HG03469 (cell line): Measurements from ENCODE around the gene C16orf54.
"Not testable (repeated sequence)": the region's sequence is repeated elsewhere in the genome, so short reads cannot be mapped to it uniquely, and the experiment has no call there.

ENCODE experiments used
- ATAC-seq: cut with Tn5 transposase; IDR thresholded peaks from one replicate; pipeline ENCODE4 v1.9.1; 2021; ENCODE audit warnings: mild to moderate bottlenecking, moderate library complexity, moderate number of reproducible peaks; ENCODE audit not compliant: unreplicated experiment

The C16orf54 gene

DNA sequence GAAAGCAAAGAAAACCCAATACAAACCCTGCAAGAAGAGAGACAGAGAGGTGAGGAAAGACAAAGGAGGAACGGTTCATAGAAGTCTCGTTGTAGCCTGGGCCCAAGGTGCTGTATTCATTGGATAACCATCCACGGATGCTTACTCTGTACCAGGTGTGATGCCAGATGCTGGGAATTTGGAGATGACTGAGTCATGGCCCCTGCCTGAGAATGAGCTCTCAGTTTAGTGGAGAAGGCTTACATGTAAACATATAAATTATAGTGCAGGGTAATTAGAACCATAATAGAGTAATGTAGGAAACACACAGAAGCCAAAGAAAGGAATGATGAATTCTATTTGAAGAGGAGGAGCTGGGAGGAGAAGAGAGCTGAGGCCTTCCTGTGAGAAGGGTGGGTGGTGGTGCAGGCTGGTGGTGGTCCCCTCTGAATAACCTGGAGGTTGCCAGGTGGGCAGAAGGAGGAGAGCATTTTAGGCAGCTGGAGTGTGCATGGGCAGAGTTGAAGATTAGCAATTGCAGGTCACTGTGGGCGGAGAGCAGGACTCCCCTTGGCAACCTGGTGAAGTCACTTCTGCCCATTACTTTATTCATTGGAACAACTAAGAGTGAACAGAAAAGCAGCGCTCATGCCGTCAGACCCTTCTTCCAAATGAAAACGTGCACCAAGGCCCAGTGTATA, 24.6 kb upstream of the C16orf54 start:
- ATAC-seq, result no peak

DNA sequence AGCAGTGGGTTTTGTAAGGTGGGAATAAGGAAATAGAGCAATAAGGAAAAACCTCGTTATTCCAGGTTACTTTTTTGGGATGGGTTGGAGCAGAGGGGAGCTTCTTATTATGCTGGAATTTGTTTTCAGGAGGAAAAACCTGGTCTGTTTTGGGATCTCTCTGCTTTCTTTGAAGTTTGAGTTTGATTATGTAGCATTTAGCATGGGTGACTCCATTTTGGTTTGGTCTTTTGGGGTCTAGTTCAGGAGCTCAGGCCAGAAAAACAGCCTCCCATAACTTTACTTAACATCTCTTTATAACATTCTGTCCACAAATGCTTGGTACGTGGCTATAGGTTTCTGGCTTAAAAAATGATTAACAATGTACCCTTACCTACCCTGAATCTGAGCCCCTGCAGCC, 23.7 kb upstream of the C16orf54 start:
- no peak for ATAC-seq

DNA sequence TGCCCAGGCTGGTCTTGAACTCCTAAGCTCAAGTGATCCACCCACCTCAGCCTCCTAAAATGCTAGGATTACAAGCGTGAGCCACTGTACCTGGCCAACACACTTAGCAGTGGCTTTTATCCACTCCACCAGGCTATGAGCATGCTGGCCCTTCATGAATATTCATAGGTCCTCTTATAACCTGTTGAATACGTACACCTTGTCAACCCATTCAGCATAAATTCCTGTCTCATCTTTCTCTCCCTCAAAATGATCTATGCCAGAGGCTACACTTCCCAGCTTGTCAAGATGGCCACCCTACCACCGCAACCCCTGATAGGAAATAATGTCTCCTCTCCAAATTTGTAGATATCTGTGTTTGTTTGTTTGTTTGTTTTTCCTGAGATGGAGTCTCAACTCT, 21.3 kb upstream of the C16orf54 start:
- no peak for ATAC-seq

DNA sequence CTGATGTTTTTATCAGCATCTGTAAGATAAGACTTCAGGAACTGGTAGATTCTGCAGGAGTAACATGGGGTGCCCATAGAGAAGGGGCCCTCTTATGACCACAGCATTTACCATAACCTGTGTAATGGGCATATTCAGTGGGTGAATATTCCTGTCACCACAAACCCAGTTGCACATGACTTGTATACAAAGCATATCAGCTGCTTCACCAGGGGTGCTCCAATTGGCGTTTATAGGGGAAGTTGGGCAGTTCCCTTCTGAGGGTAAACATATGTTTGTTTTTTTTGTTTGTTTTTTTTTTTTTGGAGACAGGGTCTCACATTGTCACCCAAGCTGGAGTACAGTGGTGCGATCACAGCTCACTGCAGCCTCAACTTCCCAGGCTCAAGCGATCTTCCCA, 20.8 kb upstream of the C16orf54 start:
- ATAC-seq, result no peak

DNA sequence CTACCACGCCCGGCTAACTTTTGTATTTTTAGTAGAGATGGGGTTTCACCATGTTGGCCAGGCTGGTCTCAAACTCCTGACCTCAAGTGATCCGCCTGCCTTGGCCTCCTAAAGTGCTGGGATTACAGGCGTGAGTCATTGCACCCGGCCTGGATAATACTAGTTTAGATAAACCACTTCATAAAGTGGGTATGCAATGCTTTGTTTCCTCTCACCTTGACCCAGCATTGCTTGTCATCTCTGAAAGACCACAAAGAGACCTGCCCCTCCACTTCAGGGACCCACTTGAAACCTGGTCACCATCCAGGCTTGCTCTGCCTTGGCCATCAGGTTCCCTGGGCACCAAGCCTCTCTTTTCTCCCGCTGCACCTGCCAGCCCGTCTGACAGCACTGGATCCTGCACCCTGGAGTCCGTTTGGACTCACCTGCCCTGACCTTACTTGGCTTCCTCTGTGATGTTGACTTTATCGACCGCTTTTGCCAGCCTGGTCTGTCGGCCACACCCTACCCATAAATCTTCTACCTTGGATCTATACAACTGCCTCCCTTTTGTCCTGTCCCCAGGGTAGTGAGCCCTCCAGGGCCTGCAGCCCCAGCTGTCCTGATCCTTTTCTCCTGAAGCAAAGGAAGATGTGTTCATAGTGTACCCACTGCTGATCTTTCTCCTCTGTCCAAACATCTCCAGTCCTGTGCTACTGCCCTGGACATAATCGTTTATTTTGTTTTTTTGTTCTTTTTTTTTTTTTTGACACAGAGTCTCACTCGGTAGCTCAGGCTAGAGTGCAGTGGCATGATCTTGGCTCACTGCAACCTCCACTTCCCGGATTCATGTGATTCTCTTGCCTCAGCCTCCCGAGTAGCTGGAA, 19.6 kb upstream of the C16orf54 start:
- no peak for ATAC-seq

DNA sequence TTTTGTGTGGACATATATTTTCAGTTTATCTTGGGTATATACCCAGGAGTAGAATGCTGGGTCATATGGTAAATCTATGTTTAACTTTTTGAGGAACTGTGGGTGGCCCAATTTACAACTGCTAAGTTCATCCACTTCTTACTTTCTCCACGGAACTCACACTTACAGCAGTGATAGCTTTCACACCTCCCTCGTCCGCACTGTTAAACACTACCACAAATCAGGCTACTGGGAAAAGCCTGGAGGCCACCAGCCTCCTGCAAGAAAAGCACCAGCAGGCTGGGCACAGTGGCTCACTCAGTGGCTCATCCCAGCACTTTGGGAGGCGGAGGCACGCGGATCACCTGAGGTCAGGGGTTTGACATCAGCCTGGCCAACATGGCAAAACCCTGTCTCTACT, 17.5 kb upstream of the C16orf54 start:
- no peak for ATAC-seq

DNA sequence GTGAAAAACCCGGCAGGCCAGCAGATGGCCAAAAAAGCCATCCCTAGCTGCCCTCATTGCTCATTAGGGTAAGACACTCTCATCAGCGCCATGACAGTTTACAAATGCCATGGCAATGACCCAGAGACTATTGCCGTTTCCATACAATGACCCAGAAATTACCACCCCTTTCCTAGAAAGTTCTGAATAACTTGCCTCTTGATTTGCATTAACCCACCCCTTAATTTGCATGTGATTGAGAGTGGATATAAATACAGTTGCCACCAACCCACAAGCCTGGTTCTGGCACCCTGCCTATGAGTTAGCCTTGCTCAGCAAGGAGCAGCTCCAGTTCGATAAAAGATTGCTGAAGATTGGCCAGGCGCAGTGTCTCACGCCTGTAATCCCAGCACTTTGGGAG, 16.1 kb upstream of the C16orf54 start:
- ATAC-seq, result no peak

DNA sequence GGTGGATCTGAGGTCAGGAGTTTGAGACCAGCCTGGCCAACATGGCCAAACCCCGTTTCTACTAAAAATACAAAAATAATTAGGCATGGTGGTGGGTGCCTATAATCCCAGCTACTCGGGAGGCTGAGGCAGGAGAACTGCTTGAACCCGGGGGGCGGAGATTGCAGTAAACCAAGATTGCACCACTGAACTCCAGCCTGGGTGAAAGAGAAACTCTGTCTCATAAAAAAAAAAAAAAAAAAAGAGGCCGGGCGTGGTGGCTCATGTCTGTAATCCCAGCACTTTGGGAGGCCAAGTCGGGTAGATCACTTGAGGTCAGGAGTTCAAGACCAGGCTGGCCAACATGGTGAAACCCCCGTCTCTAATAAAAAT, 15.5 kb upstream of the C16orf54 start:
- not testable (repeated sequence) for ATAC-seq

DNA sequence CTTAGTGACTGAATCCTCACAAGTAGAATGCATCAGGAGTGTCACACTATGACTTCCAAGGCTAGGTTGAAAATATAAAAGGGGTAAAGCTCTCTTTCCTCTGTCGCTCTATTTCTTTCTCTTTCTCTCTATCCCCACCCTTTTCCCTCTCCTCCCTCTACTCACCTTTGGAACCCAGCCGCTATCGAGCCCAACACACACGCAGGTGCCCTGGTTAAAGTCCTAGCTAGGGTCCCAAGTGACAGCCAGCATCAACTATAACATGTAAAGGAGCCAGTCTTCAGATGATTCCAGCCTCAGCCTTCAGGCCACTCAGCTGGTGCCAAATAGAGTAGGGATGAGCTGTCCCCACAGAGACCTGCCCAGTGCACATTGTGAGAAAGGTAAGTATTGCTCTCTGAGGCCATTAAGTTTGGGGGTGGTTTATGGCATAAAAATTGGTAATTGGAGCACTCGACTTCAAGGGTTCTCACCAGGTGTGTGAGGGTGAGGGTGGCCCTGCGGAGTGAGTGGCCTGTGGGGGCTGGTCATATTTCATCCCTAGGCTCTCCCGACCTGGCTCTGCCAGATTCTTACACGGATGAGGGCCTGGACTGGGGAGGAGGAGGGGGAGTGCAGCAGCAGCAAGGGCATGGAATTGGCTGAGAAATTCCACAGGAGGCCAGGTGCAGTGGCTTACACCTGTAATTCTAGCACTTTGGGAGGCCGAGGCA, 14.9 kb upstream of the C16orf54 start:
- no peak for ATAC-seq

DNA sequence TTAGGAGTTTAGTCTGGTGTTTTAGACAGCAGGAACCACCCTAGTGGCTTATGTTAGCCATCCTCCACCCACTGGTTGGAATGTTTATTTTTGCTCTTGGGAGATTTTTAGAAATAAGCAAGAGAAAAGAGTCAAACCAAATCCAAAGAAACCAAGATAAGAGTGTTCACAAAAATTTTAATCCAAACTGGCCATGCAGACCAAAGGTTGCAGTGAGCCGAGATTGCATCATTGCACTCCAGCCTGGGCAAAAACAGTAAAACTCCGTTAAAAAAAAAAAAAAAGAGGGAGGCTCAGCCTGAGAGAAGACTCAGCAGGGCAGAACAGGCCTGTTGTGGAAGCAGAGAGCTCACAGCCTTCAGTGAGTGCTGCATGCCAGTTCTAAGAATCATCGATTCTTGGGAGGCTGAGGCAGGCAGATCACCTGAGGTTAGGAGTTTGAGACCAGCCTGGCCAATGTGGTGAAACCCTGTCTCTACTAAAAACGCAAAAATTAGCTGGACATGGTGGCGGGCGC, 12.2 kb upstream of the C16orf54 start:
- ATAC-seq, result no peak

DNA sequence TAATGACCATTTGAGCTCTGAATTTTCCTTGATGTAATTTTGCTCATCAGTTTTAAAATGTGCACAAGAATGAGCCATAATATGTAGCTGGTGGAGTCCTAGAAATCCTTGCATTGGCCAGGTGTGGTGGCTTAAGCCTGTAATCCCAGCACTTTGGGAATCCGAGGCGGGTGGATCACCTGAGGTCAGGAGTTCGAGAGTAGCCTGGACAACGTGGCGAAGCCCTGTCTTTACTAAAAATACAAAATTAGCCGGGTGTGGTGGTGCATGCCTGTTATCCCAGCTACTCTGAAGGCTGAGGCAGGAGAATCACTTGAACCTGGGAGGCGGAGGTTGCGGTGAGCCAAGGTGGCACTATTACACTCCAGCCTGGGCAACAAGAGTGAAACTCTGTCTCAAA, 11.3 kb upstream of the C16orf54 start:
- not testable (repeated sequence) for ATAC-seq

DNA sequence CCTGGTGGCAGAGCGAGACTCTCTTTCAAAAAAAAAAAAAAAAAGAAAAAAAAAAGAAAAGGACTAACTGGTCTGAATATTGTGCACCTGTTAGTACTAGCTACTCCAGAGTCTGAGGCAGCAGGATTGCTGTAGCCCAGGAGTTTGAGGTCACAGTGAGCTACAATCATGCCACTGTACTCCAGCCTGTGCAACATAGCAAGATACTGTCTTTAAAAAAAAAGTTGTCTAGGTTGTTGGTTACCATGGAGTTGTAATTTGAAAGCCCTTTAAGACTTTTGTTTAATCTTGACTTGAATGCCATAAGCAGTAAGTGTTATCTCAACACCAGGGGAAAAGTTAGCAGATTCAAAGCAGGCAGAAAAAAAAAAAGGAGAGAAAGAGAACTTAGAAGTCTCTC, 10.9 kb upstream of the C16orf54 start:
- no peak for ATAC-seq

DNA sequence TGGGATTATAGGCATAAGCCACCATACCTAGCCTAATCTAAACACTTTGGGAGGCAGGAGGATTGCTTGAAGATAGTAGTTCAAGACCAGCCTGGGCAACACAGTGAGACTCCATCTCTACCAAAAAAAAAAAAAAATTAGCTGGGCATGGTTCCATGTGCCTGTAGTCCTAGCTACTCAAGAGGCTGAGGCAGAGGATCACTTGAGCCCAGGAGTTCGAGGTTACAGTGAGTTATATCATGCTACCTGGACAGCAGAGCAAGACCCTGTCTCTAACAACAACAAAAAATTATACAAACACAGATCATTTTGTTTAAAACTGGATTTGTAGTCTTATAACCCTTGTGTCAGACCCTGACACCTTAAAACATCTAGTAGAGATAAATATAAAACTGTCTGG, 7.7 kb upstream of the C16orf54 start:
- ATAC-seq, result no peak

DNA sequence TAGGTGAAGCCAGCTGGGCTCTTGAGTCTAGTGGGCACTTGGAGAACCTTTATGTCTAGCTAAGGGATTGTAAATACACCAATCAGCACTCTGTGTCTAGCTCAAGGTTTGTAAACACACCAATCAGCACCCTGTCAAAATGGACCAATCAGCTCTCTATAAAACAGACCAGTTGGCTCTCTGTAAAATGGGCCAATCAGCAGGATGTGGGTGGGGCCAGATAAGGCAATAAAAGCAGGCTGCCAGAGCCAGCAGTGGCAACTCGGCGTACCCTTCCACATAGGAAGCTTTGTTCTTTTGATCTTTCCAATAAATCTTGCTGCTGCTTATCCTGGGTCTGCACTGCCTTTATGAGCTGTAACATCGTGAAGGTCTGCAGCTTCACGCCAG, 3.0 kb upstream of the C16orf54 start:
- ATAC-seq, result not testable (repeated sequence)

DNA sequence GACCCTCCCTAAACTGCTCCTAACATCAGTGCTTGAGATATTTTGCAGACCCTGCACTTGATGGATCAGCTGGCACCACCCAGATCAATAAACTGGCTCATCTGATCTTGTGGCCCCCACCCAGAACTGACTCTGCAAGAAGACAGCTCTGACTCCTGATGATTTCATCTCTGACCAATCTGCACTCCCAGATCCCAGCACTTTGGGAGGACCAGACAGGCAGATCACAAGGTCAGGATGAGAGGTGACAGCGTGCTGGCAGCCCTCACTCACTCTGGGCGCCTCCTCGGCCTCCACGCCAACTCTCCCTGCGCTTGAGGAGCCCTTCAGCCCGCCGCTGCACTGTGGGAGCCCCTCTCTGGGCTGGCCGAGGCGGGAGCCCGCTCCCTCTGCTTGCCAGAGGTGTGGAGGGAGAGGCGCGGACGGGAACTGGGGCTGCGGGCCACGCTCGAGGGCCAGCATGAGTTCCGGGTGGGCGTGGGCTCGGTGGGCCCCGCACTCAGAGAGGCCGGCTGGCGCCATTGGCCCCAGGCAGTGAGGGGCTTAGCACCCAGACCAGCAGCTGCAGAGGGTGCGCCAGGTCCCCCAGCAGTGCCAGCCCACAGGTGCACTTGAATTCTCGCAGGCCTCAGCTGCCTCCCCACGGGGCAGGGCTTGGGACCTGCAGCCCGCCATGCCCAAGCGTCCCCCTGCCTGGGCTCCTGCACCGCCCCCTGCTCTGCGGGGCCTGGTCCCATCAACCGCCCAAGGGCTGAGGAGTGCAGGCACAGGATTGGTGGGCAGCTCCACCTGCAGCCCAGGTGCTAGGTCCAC, 2.4 kb upstream of the C16orf54 start:
- ATAC-seq, result no peak

DNA sequence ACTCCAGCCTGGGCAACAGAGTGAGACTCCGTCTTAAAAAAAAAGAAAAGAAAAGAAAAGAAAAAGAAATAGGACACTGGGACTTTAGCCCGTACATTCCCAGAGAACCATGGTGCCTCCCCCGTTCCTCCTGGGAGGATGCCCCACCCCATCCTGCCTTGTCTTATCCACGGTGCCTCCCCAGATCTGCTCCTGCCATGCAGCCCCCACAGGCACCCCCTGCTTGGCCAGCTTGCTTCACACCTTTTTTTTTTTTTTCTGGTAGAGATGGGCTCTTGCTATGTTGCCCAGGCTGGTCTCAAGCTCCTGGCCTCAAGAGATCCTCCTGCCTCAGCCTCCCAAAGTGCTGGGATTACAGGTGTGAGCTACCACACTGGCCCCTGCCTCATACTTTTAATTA, 728 bp upstream of the C16orf54 start:
- ATAC-seq, result not testable (repeated sequence)

DNA sequence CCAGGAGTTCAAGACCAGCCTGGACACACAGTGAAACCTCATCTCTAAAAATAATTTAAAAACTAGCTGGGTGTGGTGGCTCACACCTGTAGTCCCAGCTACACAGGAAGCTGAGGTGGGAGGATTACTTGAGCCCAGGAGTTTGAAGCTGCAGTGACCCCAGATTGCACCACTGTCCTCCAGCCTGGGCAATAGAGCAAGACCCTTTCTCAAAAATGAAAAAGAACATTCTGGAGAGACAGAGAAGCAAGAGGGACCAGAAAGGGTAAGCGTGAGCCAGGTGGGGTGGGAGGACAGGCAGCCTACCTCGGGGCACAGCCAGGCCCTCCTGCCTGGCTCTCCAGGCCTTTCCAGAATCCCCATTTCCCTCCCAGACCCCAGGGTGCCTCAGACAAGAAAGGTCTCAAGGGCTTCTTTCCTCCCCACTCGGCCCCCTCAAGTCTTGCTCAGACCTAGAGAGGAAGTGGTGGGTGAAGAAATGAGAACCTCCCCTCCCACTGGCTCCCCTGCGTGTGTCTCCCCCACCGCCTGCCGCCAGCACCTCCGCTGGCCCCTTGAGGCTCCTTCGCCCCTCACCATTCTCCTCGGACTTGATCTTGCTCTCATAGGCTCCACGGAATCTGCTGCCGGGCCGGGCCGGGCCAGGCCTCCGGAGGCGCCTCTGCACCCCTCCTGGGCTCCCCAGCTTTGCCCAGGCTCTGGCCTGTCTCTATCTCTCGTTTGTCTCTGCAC, 503 bp downstream of the C16orf54 start:
- ATAC-seq, result no peak

DNA sequence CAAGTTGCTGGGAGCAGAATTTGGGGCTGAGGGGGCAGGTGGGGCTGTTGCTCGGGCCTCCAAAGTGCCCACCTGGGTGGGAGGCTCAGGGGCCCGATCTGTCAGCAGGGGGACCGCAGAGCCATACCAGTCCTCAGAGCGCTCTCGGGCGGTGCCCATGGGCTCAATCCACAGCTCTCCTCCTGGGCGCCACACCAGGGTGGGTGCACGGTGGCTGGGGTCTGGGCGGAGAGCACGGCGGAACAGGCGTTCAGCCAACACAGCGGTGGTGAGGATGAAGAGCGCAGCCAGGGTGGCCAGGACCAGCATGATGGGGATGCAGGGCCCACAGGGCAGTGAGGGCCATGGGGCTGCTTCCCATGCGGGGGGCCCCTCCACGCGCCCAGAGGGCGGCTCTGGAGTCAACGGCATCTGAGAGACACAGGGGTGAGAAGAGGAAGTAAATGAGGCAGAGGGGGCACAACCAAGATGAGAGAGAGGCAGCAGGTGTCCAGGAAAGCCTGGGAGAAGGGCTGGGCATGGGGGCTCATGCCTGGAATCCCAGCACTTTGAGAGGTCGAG, 1.2 kb downstream of the C16orf54 start:
- ATAC-seq, result no peak

DNA sequence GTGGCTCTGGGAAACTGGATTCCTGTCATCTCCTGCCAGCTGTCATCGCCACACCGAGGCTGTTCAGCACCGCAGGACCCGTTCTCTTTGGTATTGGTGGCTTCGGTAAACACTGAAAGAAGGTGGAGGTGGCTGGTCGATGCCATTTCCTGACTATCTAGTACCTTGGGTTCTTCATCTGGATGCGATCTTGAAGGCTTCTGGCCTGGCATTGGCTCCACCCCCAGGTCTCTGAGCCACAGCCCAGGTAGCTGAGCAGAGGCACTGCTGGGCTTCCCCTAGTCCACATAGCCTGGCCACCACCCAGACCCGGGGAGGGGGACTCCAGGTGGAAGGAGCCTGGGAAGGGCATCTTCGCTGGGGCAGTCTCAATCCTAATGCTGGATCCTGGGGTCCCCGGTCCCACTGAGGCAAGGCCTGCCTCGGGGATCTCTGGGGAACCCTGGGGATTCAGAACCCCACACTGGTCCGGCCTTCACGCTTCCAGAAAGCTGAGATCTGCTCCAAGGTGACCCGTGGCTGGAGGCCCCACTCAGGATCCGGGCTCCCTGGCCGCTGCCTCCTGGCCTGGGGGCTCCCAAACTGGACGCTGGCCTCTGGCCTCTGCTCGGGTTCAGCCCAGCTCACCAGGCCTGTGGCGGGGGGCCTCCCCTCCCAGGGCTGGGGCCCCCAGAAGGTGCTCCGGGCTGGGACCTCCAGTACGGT, 1.8 kb downstream of the C16orf54 start:
- ATAC-seq, result no peak
